ENCODE data around the gene NT5C3B. TPM values are rescaled to one million over a fixed set of nuclear protein-coding genes. Genes with fewer than 3 reads are reported as not detected.

The NT5C3B gene
- total RNA-seq, 1 donor from 2014 or later, result 123 TPM

- H3K9me3 Mint-ChIP-seq, result no peaks in the 10 kb centered on the region
- peaks cover 49% of the 10 kb centered on the region for H3K36me3 Mint-ChIP-seq (ENCODE audit: low read depth)
- TF ChIP-seq, protein P1, sequence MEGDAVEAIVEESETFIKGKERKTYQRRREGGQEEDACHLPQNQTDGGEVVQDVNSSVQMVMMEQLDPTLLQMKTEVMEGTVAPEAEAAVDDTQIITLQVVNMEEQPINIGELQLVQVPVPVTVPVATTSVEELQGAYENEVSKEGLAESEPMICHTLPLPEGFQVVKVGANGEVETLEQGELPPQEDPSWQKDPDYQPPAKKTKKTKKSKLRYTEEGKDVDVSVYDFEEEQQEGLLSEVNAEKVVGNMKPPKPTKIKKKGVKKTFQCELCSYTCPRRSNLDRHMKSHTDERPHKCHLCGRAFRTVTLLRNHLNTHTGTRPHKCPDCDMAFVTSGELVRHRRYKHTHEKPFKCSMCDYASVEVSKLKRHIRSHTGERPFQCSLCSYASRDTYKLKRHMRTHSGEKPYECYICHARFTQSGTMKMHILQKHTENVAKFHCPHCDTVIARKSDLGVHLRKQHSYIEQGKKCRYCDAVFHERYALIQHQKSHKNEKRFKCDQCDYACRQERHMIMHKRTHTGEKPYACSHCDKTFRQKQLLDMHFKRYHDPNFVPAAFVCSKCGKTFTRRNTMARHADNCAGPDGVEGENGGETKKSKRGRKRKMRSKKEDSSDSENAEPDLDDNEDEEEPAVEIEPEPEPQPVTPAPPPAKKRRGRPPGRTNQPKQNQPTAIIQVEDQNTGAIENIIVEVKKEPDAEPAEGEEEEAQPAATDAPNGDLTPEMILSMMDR (conservative IDR thresholded peaks at IDR 0.05), result no peak
Measured at GRCh38 chr17:41868568-41868967, 32.5 kb upstream of the NT5C3B start.

DNA sequence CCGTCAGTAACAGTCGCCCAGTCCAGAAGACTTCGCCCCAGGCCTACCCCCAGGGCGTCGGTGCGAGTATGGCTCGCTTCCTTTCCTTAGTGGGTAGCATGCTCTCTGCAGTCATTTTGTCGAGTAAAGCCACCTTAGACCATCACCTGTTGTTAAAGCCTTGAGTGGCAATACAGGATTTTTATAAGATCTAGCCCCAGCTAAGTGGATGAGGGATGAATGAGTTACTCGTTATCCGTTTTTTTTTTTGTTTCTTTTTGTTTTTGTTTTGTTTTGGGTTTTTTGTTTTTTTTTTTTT is 29.5 kb upstream of the NT5C3B start:
- Mint-ChIP-seq H3K36me3 (ENCODE audit: low read depth) (peaks cover 31% of the 10 kb centered on the region), H3K4me1 (peaks cover 21% of the 10 kb centered on the region), H3K27me3 (ENCODE audit: low read depth) (no peaks in the 10 kb centered on the region), H3K9me3 (no peaks in the 10 kb centered on the region), H3K27ac (ENCODE audit: unreplicated experiment) (peak overlapping the region; percentile 83), H3K4me3 (no peak overlapping the region)
- no peak for DNase-seq (ENCODE audit: low read depth, low spot score)
- TF ChIP-seq, protein P1 (conservative IDR thresholded peaks at IDR 0.05), result no peak

More at GRCh38 chr17:41868568-41868967, 32.5 kb upstream of the NT5C3B start:
- Mint-ChIP-seq H3K27ac (ENCODE audit: unreplicated experiment) (no peak overlapping the region), H3K4me3 (peak overlapping the region; percentile 70), H3K27me3 (ENCODE audit: low read depth) (no peaks in the 10 kb centered on the region), H3K4me1 (peaks cover 14% of the 10 kb centered on the region)
- DNase-seq (ENCODE audit: low read depth, low spot score), result no peak

DNA sequence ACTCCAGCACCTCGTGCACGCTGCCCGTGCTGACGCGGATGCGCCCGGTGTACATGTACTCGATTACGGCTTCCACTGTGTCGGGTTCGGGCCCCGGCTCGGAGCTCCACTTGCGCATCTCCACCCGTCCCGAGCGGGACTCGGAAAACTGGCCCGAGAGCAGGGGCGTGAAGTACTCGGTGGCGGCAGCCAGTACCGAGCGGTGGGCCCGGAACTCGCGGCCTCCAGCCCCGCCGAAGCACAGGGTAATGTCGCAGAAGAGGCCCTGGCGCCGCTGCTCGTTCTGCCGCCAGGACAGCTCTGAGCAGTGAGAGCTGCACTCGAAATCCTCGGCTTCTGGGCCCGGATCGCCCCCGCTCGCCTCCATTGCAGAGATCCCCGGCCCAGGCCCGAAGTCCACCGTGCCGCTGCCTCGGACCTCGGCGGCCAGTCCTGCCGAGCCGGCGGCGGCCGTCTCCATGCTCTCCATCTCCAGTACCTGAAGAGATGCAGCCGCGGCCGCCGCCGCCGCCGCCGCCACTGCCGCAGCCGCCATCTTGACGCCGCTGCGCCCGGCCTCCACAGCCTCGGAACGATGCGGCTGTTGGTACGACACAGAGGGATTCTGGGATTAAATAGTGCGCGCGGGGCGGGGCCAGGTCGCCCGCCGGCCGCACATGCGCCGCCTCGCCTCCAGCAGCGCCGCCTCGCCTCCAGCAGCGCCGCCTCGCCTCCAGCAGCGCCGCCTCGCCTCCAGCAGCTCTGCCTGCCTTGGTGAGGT is 29.0 kb upstream of the NT5C3B start, which contains the start of gene KLHL11:
Gene KLHL11 (minus strand): TSS at position 588 of the 760 bp plus-strand sequence. CDS start 53 bp downstream, at position 535.
- H3K9me3 Mint-ChIP-seq, result no peaks in the 10 kb centered on the region
- TF ChIP-seq, protein P1 (conservative IDR thresholded peaks at IDR 0.05), result no peak
- H3K27me3 Mint-ChIP-seq (ENCODE audit: low read depth), result no peaks in the 10 kb centered on the region
- peaks cover 28% of the 10 kb centered on the region for H3K36me3 Mint-ChIP-seq (ENCODE audit: low read depth)
- H3K27ac Mint-ChIP-seq (ENCODE audit: unreplicated experiment), result peak within 1 kb of the TSS; percentile 83
- peaks cover 24% of the 10 kb centered on the region for H3K4me1 Mint-ChIP-seq
- no peak within 1 kb of the TSS for H3K4me3 Mint-ChIP-seq
- DNase-seq (ENCODE audit: low read depth, low spot score), result peak; percentile 82

- H3K36me3 Mint-ChIP-seq (ENCODE audit: low read depth), result peaks cover 25% of the 10 kb centered on the region
- no peaks in the 10 kb centered on the region for H3K27me3 Mint-ChIP-seq (ENCODE audit: low read depth)
- no peaks in the 10 kb centered on the region for H3K9me3 Mint-ChIP-seq
- no peak overlapping the region for H3K27ac Mint-ChIP-seq (ENCODE audit: unreplicated experiment)
- H3K4me1 Mint-ChIP-seq, result peaks cover 29% of the 10 kb centered on the region
- no peak for DNase-seq (ENCODE audit: low read depth, low spot score)
- H3K4me3 Mint-ChIP-seq, result no peak overlapping the region
- TF ChIP-seq, protein P1 (conservative IDR thresholded peaks at IDR 0.05), result no peak
Measured at GRCh38 chr17:41864498-41864835, 28.4 kb upstream of the NT5C3B start.

- no peak overlapping the region for H3K27ac Mint-ChIP-seq (ENCODE audit: unreplicated experiment)
- peaks cover 15% of the 10 kb centered on the region for H3K36me3 Mint-ChIP-seq (ENCODE audit: low read depth)
- no peaks in the 10 kb centered on the region for H3K27me3 Mint-ChIP-seq (ENCODE audit: low read depth)
- no peak for DNase-seq (ENCODE audit: low read depth, low spot score)
- no peak overlapping the region for H3K4me3 Mint-ChIP-seq
- TF ChIP-seq, protein P1 (conservative IDR thresholded peaks at IDR 0.05), result no peak
- H3K9me3 Mint-ChIP-seq, result no peaks in the 10 kb centered on the region
- peaks cover 19% of the 10 kb centered on the region for H3K4me1 Mint-ChIP-seq
Measured at GRCh38 chr17:41863074-41863848, 27.2 kb upstream of the NT5C3B start.
